MCF 10A (cell line): ENCODE results near the gene C1GALT1. TPM values are rescaled to one million over a fixed set of nuclear protein-coding genes. Genes with fewer than 3 reads are reported as not detected.

ENCODE experiments used
- BruUV-seq: library from RNA; stranded (reverse); fragments of 400-500 nt; replicated peaks from 2 replicates; lab custom pipeline; 2021; lab: Mats Ljungman, UMichigan
- CTCF ChIA-PET: fragments of 300-600 bp; sonication (Branson Sonifier 250); formaldehyde crosslinking; extraction: SDS; loops from one replicate; lab custom pipeline; 2021; ENCODE audit warnings: antibody characterized with exemption, inconsistent platforms; lab: Yijun Ruan, JAX
- POLR2A ChIA-PET: fragments of 300-600, 350-650 bp; sonication (Branson Sonifier 250); formaldehyde crosslinking; extraction: SDS; loops from one replicate; lab custom pipeline; 2020; ENCODE audit warnings: antibody characterized with exemption, inconsistent platforms; lab: Yijun Ruan, JAX
- DNase-seq: peaks from one replicate; pipeline ENCODE4 v3.0.0-alpha.2; 2018; ENCODE audit not compliant: unreplicated experiment
- H3K27ac Mint-ChIP-seq: one replicate; pipeline ENCODE4 v1.8.0; 2022; ENCODE audit warnings: mild to moderate bottlenecking, low read depth, mixed read lengths; ENCODE audit not compliant: unreplicated experiment
- H3K27me3 Mint-ChIP-seq: one replicate; pipeline ENCODE4 v1.8.0; 2022; ENCODE audit warnings: mixed read lengths; ENCODE audit not compliant: insufficient read depth, unreplicated experiment
- H3K36me3 Mint-ChIP-seq: one replicate; pipeline ENCODE4 v1.8.0; 2022; ENCODE audit warnings: mild to moderate bottlenecking, moderate library complexity, mixed read lengths; ENCODE audit not compliant: insufficient read depth, unreplicated experiment
- H3K4me1 Mint-ChIP-seq: one replicate; pipeline ENCODE4 v1.8.0; 2022; ENCODE audit warnings: mixed read lengths; ENCODE audit not compliant: insufficient read depth, unreplicated experiment
- H3K4me3 Mint-ChIP-seq: one replicate; pipeline ENCODE4 v1.8.0; 2022; ENCODE audit warnings: mild to moderate bottlenecking, moderate library complexity, mixed read lengths; ENCODE audit not compliant: unreplicated experiment
- H3K9me3 Mint-ChIP-seq: one replicate; pipeline ENCODE4 v1.8.0; 2022; ENCODE audit warnings: mixed read lengths; ENCODE audit not compliant: unreplicated experiment
- intact Hi-C: fragments of 100-400 bp; cut with micrococcal nuclease; formaldehyde crosslinking; loops from 2 replicates; pipeline ENCODE4 v1.14.1; 2022
- total RNA-seq: library from RNA; stranded (reverse); gene quantifications from 2 replicates; pipeline ENCODE4 v1.2.3, GENCODE V29; 2022
- TF ChIP-seq, protein P1 (sequence below): fragments of 200-600 bp; IDR thresholded peaks from one replicate; pipeline ENCODE4 v1.8.0; 2022; ENCODE audit warnings: antibody characterized with exemption, mild to moderate bottlenecking; ENCODE audit not compliant: unreplicated experiment

Gene C1GALT1
- total RNA-seq, 1 experiment from 2014 or later, result 30.9 TPM

GRCh38 chr7:7202375-7202720, 20.0 kb downstream of the C1GALT1 start:
- ChIA-PET CTCF (interaction anchor here (0.6 to 1.4 kb wide), 4 partner anchors 14 to 181 kb away, joined by 3 to 4 read pairs (median 3); no protein-coding TSS in a partner anchor), POLR2A (interaction anchor here (0.5 to 3.7 kb wide), 7 partner anchors 10 to 173 kb away, joined by 3 to 39 read pairs (median 6); partner anchors contain the start of gene C1GALT1)
- Mint-ChIP-seq H3K4me3 (peak overlapping the region; percentile 38), H3K9me3 (peaks cover 22% of the 10 kb centered on the region), H3K36me3 (peaks cover 6% of the 10 kb centered on the region), H3K4me1 (peaks cover 34% of the 10 kb centered on the region), H3K27me3 (no peaks in the 10 kb centered on the region), H3K27ac (peak overlapping the region; percentile 79)
- TF ChIP-seq, protein P1, sequence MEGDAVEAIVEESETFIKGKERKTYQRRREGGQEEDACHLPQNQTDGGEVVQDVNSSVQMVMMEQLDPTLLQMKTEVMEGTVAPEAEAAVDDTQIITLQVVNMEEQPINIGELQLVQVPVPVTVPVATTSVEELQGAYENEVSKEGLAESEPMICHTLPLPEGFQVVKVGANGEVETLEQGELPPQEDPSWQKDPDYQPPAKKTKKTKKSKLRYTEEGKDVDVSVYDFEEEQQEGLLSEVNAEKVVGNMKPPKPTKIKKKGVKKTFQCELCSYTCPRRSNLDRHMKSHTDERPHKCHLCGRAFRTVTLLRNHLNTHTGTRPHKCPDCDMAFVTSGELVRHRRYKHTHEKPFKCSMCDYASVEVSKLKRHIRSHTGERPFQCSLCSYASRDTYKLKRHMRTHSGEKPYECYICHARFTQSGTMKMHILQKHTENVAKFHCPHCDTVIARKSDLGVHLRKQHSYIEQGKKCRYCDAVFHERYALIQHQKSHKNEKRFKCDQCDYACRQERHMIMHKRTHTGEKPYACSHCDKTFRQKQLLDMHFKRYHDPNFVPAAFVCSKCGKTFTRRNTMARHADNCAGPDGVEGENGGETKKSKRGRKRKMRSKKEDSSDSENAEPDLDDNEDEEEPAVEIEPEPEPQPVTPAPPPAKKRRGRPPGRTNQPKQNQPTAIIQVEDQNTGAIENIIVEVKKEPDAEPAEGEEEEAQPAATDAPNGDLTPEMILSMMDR, result no peak
- intact Hi-C loops, result no loop called here
- DNase-seq, result no peak
- BruUV-seq, result no TSS peak

GRCh38 chr7:7203813-7204575, 21.6 kb downstream of the C1GALT1 start:
- TF ChIP-seq, protein P1, result no peak
- no peaks in the 10 kb centered on the region for H3K27me3 Mint-ChIP-seq
- BruUV-seq, result no TSS peak
- H3K27ac Mint-ChIP-seq, result no peak overlapping the region
- no peak for DNase-seq
- peaks cover 6% of the 10 kb centered on the region for H3K36me3 Mint-ChIP-seq
- ChIA-PET CTCF (no interaction called here), POLR2A (interaction anchor here (0.7 to 2.0 kb wide), 5 partner anchors 11 to 107 kb away, joined by 3 to 4 read pairs (median 3); no protein-coding TSS in a partner anchor)
- intact Hi-C loops, result no loop called here
- H3K9me3 Mint-ChIP-seq, result peaks cover 17% of the 10 kb centered on the region
- H3K4me3 Mint-ChIP-seq, result no peak overlapping the region
- H3K4me1 Mint-ChIP-seq, result peaks cover 35% of the 10 kb centered on the region

DNA sequence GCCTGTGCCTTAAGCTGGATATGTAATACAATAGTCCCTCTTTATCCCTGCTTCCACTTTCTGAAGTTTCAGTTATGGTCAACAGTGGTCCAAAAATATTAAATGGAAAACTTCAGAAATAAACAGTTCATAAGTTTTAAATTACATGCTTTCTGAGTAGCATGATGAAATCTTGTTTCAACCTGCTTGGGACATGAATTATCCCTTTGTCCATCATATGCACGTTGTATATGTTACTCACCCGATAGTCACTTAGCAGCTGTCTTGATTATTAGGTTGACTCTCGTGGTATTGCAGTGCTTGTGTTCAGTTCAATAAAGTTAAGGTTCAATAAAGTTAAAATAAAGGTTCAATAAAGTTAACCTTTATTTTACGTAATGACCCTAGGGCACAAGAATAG, 25.5 kb downstream of the C1GALT1 start:
- H3K27me3 Mint-ChIP-seq, result no peaks in the 10 kb centered on the region
- peaks cover 22% of the 10 kb centered on the region for H3K4me1 Mint-ChIP-seq
- BruUV-seq, result no TSS peak
- H3K36me3 Mint-ChIP-seq, result peaks cover 18% of the 10 kb centered on the region
- H3K27ac Mint-ChIP-seq, result peak overlapping the region; percentile 62
- H3K9me3 Mint-ChIP-seq, result peaks cover 7% of the 10 kb centered on the region
- H3K4me3 Mint-ChIP-seq, result peak overlapping the region; percentile 25
- ChIA-PET POLR2A (interaction anchor here (0.6 to 4.6 kb wide), 7 partner anchors 13 to 1724 kb away, joined by 3 to 23 read pairs (median 8); partner anchors contain the start of gene C1GALT1), CTCF (no interaction called here)
- intact Hi-C loops, result no loop called here
- TF ChIP-seq, protein P1, result no peak
- peak; percentile 53 for DNase-seq

DNA sequence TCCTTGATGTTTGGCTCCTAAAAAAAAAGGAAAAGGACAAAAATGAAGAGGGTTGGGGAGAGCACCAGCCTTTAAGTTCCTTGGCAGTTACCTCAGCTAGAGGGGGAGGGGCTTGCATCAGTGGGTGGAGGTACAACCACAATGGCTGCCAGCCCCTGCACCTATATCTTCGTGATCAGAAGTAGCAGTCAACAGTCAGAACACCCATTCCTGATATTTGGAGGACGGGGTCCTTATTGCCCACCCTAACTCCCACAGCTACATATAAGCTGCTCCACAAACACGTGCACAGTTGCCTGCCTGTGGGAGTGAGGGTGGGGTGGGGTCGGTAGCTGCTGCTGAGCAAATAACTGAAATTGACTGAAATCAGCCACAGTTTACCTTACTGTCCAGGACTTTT, 26.2 kb downstream of the C1GALT1 start:
- peaks cover 7% of the 10 kb centered on the region for H3K9me3 Mint-ChIP-seq
- H3K4me3 Mint-ChIP-seq, result no peak overlapping the region
- POLR2A ChIA-PET, result interaction anchor here (0.9 to 4.6 kb wide), 4 partner anchors 13 to 27 kb away, joined by 4 to 23 read pairs (median 14); partner anchors contain the start of gene C1GALT1
- no TSS peak for BruUV-seq
- intact Hi-C loops, result no loop called here
- H3K36me3 Mint-ChIP-seq, result peaks cover 18% of the 10 kb centered on the region
- H3K27me3 Mint-ChIP-seq, result no peaks in the 10 kb centered on the region
- H3K4me1 Mint-ChIP-seq, result peaks cover 18% of the 10 kb centered on the region
- CTCF ChIA-PET, result no interaction called here
- DNase-seq, result no peak
- TF ChIP-seq, protein P1, result no peak
- H3K27ac Mint-ChIP-seq, result no peak overlapping the region
